Measurements from ENCODE around the gene RGS10. TPM values are rescaled to one million over a fixed set of nuclear protein-coding genes. Genes with fewer than 3 reads are reported as not detected.

The RGS10 gene
- total and polyA plus RNA-seq, 12 donors = 1.9 to 16.5 (median 3.8) TPM

DNA sequence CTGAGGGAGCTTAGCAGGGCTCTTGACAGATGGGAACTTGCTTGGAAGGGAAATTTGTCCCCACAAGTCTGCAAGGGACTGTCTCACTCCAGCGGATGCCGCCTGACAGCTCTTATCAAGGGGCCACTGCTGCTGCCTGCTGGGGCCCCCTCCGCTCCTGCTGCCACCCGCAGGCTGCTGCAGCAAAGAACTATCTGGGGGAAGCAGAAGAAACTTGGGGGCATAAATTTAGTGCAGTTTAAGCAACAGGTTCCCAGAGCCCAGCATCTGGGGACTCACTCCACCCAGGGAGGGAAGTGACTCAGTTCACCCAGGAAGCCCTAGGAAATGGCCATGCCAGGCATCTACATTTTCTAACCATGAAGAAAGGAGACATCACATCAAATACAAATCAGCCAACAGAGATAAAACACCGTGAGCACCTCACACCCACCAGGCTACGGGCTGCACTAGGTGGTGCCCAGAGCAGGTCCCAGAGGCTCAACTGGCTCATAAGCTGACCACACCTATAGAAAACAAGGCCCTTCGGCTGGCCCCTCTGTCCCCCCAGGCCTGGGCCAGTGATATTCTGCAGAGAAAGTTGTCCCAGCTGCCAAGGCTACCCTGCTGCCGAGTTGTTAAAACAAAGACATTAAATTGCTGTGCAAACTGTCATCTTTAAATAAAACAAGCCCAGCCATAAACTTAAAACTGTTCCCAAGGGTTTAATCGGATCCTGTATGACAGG lies 3.7 kb downstream of the RGS10 start:
- H3K4me3 ChIP-seq = no peak overlapping the region
- TF ChIP-seq CTCF (IDR thresholded peaks at IDR 0.05) = no peak
- H3K27ac ChIP-seq = peak overlapping the region in 1 of 10 donors; percentile 68
- intact Hi-C loops (cut with DNase I) = no loop called here
- peaks cover 0 to 71% (median 16%) of the 10 kb centered on the region in 9 donors for H3K4me1 ChIP-seq
- WGBS, 2 donors = 78% methylated on average over 9 of the region's 9 CpGs
- no peaks in the 10 kb centered on the region for H3K9me3 ChIP-seq
- H3K27me3 ChIP-seq = peaks cover 0 to 30% (median 19%) of the 10 kb centered on the region in 7 donors
- ATAC-seq (no peak), DNase-seq (no peak)
- no peaks in the 10 kb centered on the region for H3K36me3 ChIP-seq

- intact Hi-C loops (cut with DNase I) = no loop called here
- 79 to 82% methylated on average over 5 of the region's 5 CpGs for WGBS, 2 donors
- TF ChIP-seq CTCF (IDR thresholded peaks at IDR 0.05) = no peak
Measured at GRCh38 chr10:119537953-119538630, 4.4 kb downstream of the RGS10 start.

DNA sequence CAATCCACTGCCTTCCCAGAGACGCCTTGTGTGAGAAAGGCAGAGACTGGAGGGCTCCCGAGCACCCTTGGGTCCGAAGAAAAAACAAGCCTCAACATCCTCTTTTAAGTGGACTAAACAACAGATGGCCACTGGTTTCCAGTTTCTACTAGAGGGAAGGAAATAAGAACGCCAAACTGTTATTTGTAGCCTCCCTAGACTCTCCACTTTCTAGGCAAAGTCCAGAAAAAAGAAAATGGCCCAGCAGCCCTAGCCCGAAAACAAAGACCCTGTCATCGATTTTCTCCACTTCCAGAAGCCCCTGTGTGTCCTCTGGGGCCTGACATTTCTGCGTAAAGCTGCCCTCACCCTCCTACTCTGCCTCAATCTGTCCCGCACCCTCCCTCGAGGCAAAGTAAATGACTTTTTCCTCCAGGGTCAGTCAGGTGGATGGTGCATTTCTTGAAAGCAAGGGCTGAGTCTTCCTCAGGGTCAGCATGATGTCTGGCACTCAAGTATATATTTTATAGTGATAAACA lies 6.0 kb downstream of the RGS10 start:
- ATAC-seq (peak in 6 of 8 donors; percentile 9 to 43 (median 22)), DNase-seq (no peak)
- Histone ChIP-seq H3K4me1 (peaks cover 0 to 73% (median 0%) of the 10 kb centered on the region in 9 donors), H3K4me3 (peak overlapping the region in 1 of 10 donors; percentile 18), H3K27ac (peak overlapping the region in 2 of 10 donors; percentile 39 to 64), H3K36me3 (no peaks in the 10 kb centered on the region), H3K9me3 (no peaks in the 10 kb centered on the region), H3K27me3 (peaks cover 0 to 8% (median 0%) of the 10 kb centered on the region in 7 donors)
- TF ChIP-seq CTCF (IDR thresholded peaks at IDR 0.05) = no peak
- intact Hi-C loops (cut with DNase I) = no loop called here
- 75 to 80% methylated on average over 9 of the region's 9 CpGs for WGBS, 2 donors

More at GRCh38 chr10:119537953-119538630, 4.4 kb downstream of the RGS10 start:
- ATAC-seq (no peak), DNase-seq (no peak)
- Histone ChIP-seq H3K27ac (peak overlapping the region in 1 of 10 donors; percentile 68), H3K4me1 (peaks cover 0 to 72% (median 11%) of the 10 kb centered on the region in 9 donors), H3K27me3 (peaks cover 0 to 23% (median 13%) of the 10 kb centered on the region in 7 donors), H3K4me3 (no peak overlapping the region), H3K36me3 (no peaks in the 10 kb centered on the region), H3K9me3 (no peaks in the 10 kb centered on the region)

DNA sequence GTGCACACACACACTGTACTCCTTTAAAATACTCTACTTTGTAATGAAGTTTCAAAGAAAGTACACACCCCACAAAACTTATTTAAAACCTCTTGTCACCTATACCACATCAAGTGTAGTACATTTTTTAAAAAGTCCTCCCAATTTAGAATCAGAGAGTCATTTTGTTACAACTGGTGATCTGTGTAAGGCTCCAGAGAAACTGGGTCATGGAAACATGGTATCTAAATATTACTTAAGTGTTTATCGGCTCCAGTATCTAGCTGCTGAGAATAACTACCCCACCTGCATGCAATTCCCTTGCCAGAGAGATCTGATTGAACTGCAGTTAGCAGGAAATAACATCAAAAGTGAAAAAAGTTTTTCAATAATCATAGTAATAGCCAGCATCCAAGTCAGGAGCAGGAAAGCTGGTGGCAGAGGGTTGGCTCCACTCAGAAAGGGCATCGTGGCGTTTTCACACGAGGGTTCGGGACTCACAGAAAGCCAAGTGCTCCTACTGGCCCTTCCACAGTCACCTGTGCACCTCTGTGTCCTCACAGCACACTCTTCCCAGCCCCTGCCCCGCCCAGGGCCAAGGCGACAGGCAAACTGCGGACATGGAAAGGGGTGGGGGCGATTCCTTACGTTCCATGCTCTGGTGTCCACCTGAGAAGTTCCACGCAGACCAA lies 6.5 kb downstream of the RGS10 start:
- H3K9me3 ChIP-seq = no peaks in the 10 kb centered on the region
- intact Hi-C loops (cut with DNase I) = no loop called here
- ATAC-seq = peak in 1 of 8 donors; percentile 8
- peaks cover 0 to 5% (median 0%) of the 10 kb centered on the region in 7 donors for H3K27me3 ChIP-seq
- H3K4me3 ChIP-seq = peak overlapping the region in 2 of 10 donors; percentile 5 to 18
- WGBS, 2 donors = 80 to 84% methylated on average over 11 of the region's 11 CpGs
- no peak for TF ChIP-seq CTCF (IDR thresholded peaks at IDR 0.05)
- H3K36me3 ChIP-seq = no peaks in the 10 kb centered on the region
- H3K4me1 ChIP-seq = peaks cover 0 to 67% (median 0%) of the 10 kb centered on the region in 9 donors
- peak overlapping the region in 2 of 10 donors; percentile 39 to 64 for H3K27ac ChIP-seq
- no peak for DNase-seq

Data from heart right ventricle (tissue), 16 donors.